Measurements from ENCODE around the gene PDLIM5.
A peak's percentile ranks its signal among the peaks of the same experiment; 100 is the strongest.
"Not testable (repeated sequence)": the region's sequence is repeated elsewhere in the genome, so short reads cannot be mapped to it uniquely, and the experiment has no call there.

Gene PDLIM5

GRCh38 chr4:94615451-94615850 lies 163.7 kb downstream of the PDLIM5 start:
- no peak for DNase-seq

GRCh38 chr4:94621491-94622080 lies 169.8 kb downstream of the PDLIM5 start:
- peak; percentile 11 for DNase-seq

GRCh38 chr4:94623126-94623911 lies 171.6 kb downstream of the PDLIM5 start:
- no peak for DNase-seq

- DNase-seq: no peak
Measured at GRCh38 chr4:94626942-94627341, 175.2 kb downstream of the PDLIM5 start.

- DNase-seq: not testable (repeated sequence)
Measured at GRCh38 chr4:94629058-94629457, 177.3 kb downstream of the PDLIM5 start.

GRCh38 chr4:94629837-94630236 lies 178.1 kb downstream of the PDLIM5 start:
- no peak for DNase-seq

GRCh38 chr4:94634271-94634670 lies 182.5 kb downstream of the PDLIM5 start:
- DNase-seq: no peak

- DNase-seq: no peak
Measured at GRCh38 chr4:94635177-94635576, 183.4 kb downstream of the PDLIM5 start.

- no peak for DNase-seq
Measured at GRCh38 chr4:94636004-94636403, 184.3 kb downstream of the PDLIM5 start.

GRCh38 chr4:94639298-94639697 lies 187.6 kb downstream of the PDLIM5 start:
- DNase-seq: no peak

- no peak for DNase-seq
Measured at GRCh38 chr4:94640151-94640550, 188.4 kb downstream of the PDLIM5 start.

- no peak for DNase-seq
Measured at GRCh38 chr4:94641702-94642560, 190.2 kb downstream of the PDLIM5 start.

GRCh38 chr4:94642561-94642866 lies 190.8 kb downstream of the PDLIM5 start:
- DNase-seq: no peak

GRCh38 chr4:94648699-94649098 lies 197.0 kb downstream of the PDLIM5 start:
- DNase-seq: no peak

GRCh38 chr4:94649381-94650133 lies 197.8 kb downstream of the PDLIM5 start:
- no peak for DNase-seq

GRCh38 chr4:94650134-94650495 lies 198.4 kb downstream of the PDLIM5 start:
- no peak for DNase-seq

GRCh38 chr4:94650690-94651089 lies 198.9 kb downstream of the PDLIM5 start:
- DNase-seq: no peak

GRCh38 chr4:94653095-94653649 lies 201.4 kb downstream of the PDLIM5 start:
- no peak for DNase-seq

GRCh38 chr4:94653984-94654609 lies 202.4 kb downstream of the PDLIM5 start:
- DNase-seq: no peak

- no peak for DNase-seq
Measured at GRCh38 chr4:94654714-94655113, 203.0 kb downstream of the PDLIM5 start.

- no peak for DNase-seq
Measured at GRCh38 chr4:94660614-94661013, 208.9 kb downstream of the PDLIM5 start.

- not testable (repeated sequence) for DNase-seq
Measured at GRCh38 chr4:94665021-94665420, 213.3 kb downstream of the PDLIM5 start.
